Measurements from ENCODE around the gene PHF14. TPM values are rescaled to one million over a fixed set of nuclear protein-coding genes. Genes with fewer than 3 reads are reported as not detected.

PHF14 gene
- polyA plus RNA-seq, 2 of the 4 experiments (the other 2 are of a cell fraction), result 36.7 to 48.0 TPM

- H3K4me3 ChIP-seq, result no peak overlapping the region
- TF ChIP-seq ZFP36 (IDR thresholded peaks at IDR 0.05; ENCODE audit: borderline replicate concordance, partially characterized antibody), result no peak
- TF ChIP-seq, protein P1, sequence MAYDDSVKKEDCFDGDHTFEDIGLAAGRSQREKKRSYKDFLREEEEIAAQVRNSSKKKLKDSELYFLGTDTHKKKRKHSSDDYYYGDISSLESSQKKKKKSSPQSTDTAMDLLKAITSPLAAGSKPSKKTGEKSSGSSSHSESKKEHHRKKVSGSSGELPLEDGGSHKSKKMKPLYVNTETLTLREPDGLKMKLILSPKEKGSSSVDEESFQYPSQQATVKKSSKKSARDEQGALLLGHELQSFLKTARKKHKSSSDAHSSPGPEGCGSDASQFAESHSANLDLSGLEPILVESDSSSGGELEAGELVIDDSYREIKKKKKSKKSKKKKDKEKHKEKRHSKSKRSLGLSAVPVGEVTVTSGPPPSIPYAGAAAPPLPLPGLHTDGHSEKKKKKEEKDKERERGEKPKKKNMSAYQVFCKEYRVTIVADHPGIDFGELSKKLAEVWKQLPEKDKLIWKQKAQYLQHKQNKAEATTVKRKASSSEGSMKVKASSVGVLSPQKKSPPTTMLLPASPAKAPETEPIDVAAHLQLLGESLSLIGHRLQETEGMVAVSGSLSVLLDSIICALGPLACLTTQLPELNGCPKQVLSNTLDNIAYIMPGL (CRISPR knock-in tag; IDR thresholded peaks at IDR 0.05; ENCODE audit: borderline replicate concordance), result no peak
- no peak for TF ChIP-seq EHMT2 (IDR thresholded peaks at IDR 0.05; ENCODE audit: low read depth)
- TF ChIP-seq, protein P2, sequence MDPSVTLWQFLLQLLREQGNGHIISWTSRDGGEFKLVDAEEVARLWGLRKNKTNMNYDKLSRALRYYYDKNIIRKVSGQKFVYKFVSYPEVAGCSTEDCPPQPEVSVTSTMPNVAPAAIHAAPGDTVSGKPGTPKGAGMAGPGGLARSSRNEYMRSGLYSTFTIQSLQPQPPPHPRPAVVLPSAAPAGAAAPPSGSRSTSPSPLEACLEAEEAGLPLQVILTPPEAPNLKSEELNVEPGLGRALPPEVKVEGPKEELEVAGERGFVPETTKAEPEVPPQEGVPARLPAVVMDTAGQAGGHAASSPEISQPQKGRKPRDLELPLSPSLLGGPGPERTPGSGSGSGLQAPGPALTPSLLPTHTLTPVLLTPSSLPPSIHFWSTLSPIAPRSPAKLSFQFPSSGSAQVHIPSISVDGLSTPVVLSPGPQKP (IDR thresholded peaks at IDR 0.05; ENCODE audit: low read depth, low read length), result no peak
- no peak for TF ChIP-seq HOXB5 (CRISPR knock-in tag; IDR thresholded peaks at IDR 0.05)
- TF ChIP-seq CHD2 (IDR thresholded peaks at IDR 0.05; ENCODE audit: low read length, partially characterized antibody), result no peak
- no peak for TF ChIP-seq EP300 (IDR thresholded peaks at IDR 0.05)
- no peak for TF ChIP-seq POLR2AphosphoS2 (conservative IDR thresholded peaks at IDR 0.05; ENCODE audit: low read length)
- no peak for TF ChIP-seq ZNF302 (CRISPR knock-in tag; IDR thresholded peaks at IDR 0.05)
- no peak for TF ChIP-seq NFE2L2 (conservative IDR thresholded peaks at IDR 0.05; ENCODE audit: low read length)
- no peak for TF ChIP-seq KDM5A (IDR thresholded peaks at IDR 0.05)
- TF ChIP-seq, protein P3, sequence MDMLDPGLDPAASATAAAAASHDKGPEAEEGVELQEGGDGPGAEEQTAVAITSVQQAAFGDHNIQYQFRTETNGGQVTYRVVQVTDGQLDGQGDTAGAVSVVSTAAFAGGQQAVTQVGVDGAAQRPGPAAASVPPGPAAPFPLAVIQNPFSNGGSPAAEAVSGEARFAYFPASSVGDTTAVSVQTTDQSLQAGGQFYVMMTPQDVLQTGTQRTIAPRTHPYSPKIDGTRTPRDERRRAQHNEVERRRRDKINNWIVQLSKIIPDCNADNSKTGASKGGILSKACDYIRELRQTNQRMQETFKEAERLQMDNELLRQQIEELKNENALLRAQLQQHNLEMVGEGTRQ (IDR thresholded peaks at IDR 0.05), result no peak
- no peak for TF ChIP-seq BHLHE40 (IDR thresholded peaks at IDR 0.05; ENCODE audit: low read depth, low read length)
- no peak for TF ChIP-seq RAD21 (conservative IDR thresholded peaks at IDR 0.05 in 1 of 2, IDR thresholded peaks at IDR 0.05 in 1 of 2)
- TF ChIP-seq KDM1A (IDR thresholded peaks at IDR 0.05; ENCODE audit: low read depth), result no peak
- TF ChIP-seq EHF (CRISPR knock-in tag; IDR thresholded peaks at IDR 0.05), result no peak
- no peak overlapping the region for H3K27ac ChIP-seq
- FAIRE-seq, result no peak
- ChIA-PET POLR2A (no interaction called here), CTCF (no interaction called here)
- H3K4me1 ChIP-seq, result peaks cover 18% of the 10 kb centered on the region
- H3K9me3 ChIP-seq, result peaks cover 4% of the 10 kb centered on the region; the same call in 1 of the 3 replicates
- DNase-seq (ENCODE audit: low read depth in 1 of 2, low spot score in 1 of 2), result no peak
- ATAC-seq, result no peak
- WGBS (ENCODE audit: missing lambda C conversion rate), result 78% methylated on average over 4 of the region's 4 CpGs
- no peak overlapping the region for H3K4me2 ChIP-seq
Measured at GRCh38 chr7:10977113-10977512, 3.4 kb downstream of the PHF14 start.

- Histone ChIP-seq H3K4me2 (no peak overlapping the region), H3K4me1 (no peaks in the 10 kb centered on the region), H3K27ac (no peak overlapping the region), H3K4me3 (no peak overlapping the region), H3K9me3 (no peaks in the 10 kb centered on the region)
- no peak for ATAC-seq
- 94% methylated on average over 3 of the region's 3 CpGs for WGBS (ENCODE audit: missing lambda C conversion rate)
- no peak for DNase-seq (ENCODE audit: low read depth in 1 of 2, low spot score in 1 of 2)
- ChIA-PET POLR2A (no interaction called here), CTCF (interaction anchor here (1.5 kb wide), 1 partner anchor 230 kb away, joined by 3 read pairs; no protein-coding TSS in a partner anchor)
- FAIRE-seq, result no peak
- no peak for TF ChIP-seq ZFP36 (IDR thresholded peaks at IDR 0.05; ENCODE audit: borderline replicate concordance, partially characterized antibody)
- TF ChIP-seq, protein P4, sequence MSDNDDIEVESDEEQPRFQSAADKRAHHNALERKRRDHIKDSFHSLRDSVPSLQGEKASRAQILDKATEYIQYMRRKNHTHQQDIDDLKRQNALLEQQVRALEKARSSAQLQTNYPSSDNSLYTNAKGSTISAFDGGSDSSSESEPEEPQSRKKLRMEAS (IDR thresholded peaks at IDR 0.05), result no peak
- no peak for TF ChIP-seq CBX2 (IDR thresholded peaks at IDR 0.05; ENCODE audit: borderline replicate concordance, low read depth)
- no peak for TF ChIP-seq HES2 (IDR thresholded peaks at IDR 0.05)
- TF ChIP-seq JUNB (IDR thresholded peaks at IDR 0.05), result no peak
- no peak for TF ChIP-seq EHMT2 (IDR thresholded peaks at IDR 0.05; ENCODE audit: low read depth)
- no peak for TF ChIP-seq ZNF302 (CRISPR knock-in tag; IDR thresholded peaks at IDR 0.05)
- TF ChIP-seq SREBF2 (IDR thresholded peaks at IDR 0.05), result no peak
- no peak for TF ChIP-seq RNF2 (IDR thresholded peaks at IDR 0.05; ENCODE audit: borderline replicate concordance, low read depth)
- no peak for TF ChIP-seq ATOH8 (CRISPR knock-in tag; IDR thresholded peaks at IDR 0.05; ENCODE audit: low read depth)
- TF ChIP-seq HOXB13 (CRISPR knock-in tag; IDR thresholded peaks at IDR 0.05; ENCODE audit: low read depth), result no peak
- TF ChIP-seq RFX5 (IDR thresholded peaks at IDR 0.05), result no peak
- TF ChIP-seq FOXS1 (CRISPR knock-in tag; IDR thresholded peaks at IDR 0.05), result no peak
- TF ChIP-seq, protein P5, sequence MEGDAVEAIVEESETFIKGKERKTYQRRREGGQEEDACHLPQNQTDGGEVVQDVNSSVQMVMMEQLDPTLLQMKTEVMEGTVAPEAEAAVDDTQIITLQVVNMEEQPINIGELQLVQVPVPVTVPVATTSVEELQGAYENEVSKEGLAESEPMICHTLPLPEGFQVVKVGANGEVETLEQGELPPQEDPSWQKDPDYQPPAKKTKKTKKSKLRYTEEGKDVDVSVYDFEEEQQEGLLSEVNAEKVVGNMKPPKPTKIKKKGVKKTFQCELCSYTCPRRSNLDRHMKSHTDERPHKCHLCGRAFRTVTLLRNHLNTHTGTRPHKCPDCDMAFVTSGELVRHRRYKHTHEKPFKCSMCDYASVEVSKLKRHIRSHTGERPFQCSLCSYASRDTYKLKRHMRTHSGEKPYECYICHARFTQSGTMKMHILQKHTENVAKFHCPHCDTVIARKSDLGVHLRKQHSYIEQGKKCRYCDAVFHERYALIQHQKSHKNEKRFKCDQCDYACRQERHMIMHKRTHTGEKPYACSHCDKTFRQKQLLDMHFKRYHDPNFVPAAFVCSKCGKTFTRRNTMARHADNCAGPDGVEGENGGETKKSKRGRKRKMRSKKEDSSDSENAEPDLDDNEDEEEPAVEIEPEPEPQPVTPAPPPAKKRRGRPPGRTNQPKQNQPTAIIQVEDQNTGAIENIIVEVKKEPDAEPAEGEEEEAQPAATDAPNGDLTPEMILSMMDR (IDR thresholded peaks at IDR 0.05), result no peak
- TF ChIP-seq NR3C1 (IDR thresholded peaks at IDR 0.05), result no peak
- no peak for TF ChIP-seq CHD2 (IDR thresholded peaks at IDR 0.05; ENCODE audit: low read length, partially characterized antibody)
Measured at GRCh38 chr7:10981317-10981716, 7.6 kb downstream of the PHF14 start.

All from A549 (cell line).